Right renal cortex interstitium (tissue), 3 donors: Measurements from ENCODE around the gene GGTA1. TPM values are rescaled to one million over a fixed set of nuclear protein-coding genes. Genes with fewer than 3 reads are reported as not detected.
"Not testable (repeated sequence)": the region's sequence is repeated elsewhere in the genome, so short reads cannot be mapped to it uniquely, and the experiment has no call there.

Source experiments
- DNase-seq, 3 donors: peaks; one replicate each; pipeline ENCODE4 v3.0.0-alpha.2; 2013; ENCODE audit warnings: low read depth in 3 of 3, low spot score in 2 of 3
- polyA plus RNA-seq, 3 donors: library from polyadenylated mRNA; unstranded; fragments of 120-200 nt; gene quantifications; one replicate each; pipeline ENCODE4 v1.2.1, GENCODE V29; 2013; ENCODE audit not compliant: insufficient read length in 3 of 3

The GGTA1 gene
- 1 to 10 TPM; 6.2 to 6.7 (median 6.4) TPM for polyA plus RNA-seq

DNA sequence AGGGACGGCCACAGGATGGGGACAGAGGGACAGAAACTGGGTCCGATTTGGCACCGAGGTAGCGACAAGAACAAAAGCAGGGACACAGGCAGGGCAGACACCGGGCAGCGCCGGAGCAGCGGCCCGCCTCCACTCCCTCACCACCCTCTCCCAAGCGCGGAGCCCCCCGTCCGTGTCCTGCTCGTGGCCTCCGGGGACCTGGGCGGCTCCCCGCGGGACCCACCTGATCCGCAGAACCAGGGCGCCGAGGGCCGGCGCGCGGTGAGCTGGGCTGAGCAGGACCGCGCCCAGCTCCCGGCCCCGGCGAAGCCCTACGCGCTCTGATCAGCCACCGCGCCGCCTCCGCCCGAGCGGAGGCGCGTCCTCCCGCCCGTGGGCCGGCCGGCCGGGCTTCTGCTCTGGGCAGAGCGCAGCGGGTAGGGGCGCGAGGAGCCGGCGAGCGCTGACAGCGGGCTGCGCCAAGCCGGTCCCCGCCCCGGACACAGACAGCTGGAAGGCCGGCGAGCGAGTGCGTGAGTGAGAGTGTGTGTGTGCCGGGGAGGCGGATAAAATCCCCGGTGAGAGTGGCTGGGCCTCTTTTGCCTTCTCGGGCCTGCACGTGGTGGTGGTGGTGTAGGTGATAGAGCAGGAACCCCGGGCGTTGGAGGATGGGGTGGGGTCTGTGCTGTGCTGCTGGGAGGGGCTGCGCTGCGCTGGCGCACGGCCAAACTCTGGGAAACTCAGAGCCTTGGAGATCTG, at the start of gene GGTA1:
Gene GGTA1, minus strand, starts transcription at position 418 of the 738 bp plus-strand sequence. CDS start 31,922 bp downstream, outside the sequence.
- no peak for DNase-seq

GRCh38 chr9:121548666-121549065, 49.0 kb upstream of the GGTA1 start:
- DNase-seq = no peak

DNA sequence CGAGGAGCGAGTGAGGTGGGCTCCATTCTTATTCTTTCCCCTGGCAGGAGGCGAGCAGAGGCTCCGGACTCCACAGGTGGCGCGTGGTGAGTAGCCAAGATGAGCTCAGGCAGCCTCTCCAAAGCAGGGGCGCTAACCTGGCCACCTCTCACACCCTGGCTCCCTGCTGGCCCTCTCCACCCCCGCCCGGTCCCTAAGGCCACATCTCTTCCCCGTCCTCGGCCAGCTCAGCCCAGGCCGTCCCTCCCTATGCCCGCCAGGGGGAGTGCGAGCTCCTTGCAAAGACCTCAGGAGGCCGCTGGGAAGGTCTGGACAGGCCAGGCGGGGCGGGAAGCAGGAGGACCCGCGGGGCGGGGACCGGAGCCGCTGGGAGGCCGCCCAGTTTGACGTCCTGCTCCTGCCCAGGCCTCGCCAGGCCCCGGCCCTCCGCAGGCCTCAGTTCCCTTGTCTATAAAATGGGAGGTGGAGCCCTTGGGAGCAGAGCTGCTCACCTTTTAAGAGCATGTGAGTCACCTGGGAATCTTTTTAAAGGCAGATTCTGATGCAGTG, 46.3 kb upstream of the GGTA1 start:
- DNase-seq = peak in 2 of 3 donors; percentile 81 to 92

DNA sequence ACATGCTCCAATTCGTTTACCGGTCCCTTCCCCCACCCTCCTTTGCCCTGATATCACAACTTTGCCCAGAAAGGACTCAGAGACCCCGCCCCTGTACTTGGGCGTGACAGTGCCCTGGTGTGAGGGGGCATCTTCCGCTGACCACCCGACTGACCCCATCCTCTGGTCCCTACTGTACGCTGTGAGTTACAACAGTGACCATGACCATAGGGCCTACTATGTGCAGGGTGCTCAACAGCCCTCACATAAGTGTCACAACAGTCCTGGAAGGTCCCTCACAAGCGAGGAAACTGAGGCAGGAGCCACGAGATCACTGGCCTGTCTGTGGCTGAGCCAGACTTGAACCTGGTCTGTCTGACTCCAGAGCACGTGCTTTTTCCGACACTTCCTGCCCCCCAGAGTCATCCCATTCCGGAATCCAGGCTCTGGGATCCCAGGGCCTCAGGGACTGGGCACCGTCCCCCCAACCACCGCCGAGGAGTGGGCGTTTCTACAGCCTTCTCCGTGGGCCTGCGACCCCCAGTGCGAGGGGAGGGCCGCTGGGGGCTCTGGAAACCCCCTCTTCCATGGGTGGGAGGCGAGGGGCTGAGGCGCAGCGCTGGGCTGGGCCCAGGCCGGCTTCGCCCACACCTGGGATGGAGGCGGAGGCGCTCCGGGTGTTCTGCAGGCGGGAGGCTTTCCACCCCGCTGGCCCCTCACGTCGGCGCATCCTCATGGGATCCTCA, 45.7 kb upstream of the GGTA1 start:
- DNase-seq = no peak

DNA sequence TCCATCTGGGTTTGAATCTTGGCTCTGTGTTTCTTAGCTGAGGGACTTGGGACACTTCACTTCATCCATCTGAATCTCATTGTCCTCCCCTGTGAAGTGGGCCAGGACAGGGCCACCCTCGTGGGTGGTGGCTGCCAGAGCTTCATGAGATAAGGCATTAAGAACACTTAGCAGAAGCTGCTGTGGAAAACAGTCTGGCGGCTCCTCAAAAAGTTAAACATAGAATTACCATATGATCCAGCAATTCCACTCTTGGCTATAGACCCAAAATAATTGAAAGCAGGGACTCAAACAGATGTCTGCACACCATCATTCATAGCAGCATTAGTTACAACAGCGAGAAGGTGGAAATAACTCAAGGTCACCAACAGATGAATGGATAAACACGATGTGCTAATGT, 42.4 kb upstream of the GGTA1 start:
- DNase-seq = no peak

- DNase-seq = no peak
These were observed 41.6 kb upstream of the GGTA1 start for GRCh38 chr9:121541256-121541655.

- DNase-seq = no peak
These were observed 38.6 kb upstream of the GGTA1 start for GRCh38 chr9:121538221-121538620.

DNA sequence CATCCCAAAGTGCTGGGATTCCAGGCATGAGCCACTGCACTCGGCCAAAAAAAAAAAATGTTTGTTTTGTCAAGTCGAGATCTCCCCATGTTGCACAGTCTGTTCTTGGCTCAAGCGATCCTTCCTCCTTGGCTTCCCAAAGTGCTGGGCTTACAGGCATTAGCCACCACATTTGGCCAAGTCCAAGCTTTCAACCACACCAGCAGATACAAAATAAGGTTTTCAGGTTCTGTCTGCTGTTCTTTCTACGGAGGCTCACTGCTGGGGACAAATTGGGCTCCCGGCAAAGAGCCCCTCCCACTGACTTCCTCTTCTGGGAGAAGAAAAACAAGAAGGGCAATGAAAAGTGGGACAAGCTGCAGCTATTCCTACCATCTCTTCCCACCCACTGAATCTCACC, 37.6 kb upstream of the GGTA1 start:
- no peak for DNase-seq

DNA sequence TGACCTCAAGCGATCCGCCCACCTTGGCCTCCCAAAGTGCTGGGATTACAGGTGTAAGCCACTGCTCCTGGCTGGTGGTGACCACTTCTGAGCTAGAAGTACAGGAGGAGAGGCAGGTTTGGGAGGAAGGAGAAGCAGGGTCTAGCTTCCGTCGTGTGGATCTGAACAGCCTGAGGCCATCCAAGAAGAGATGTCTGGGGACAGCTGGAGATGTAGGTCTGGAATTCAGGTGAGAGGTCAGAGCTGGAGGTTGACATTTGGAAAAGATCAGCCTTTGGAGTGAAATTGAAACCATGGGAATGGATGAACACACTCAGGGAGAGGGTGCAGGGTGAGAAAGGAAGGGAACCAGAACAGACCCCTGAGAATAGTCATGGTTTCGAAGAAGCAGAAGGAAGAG, 33.2 kb upstream of the GGTA1 start:
- no peak for DNase-seq

- peak in 2 of 3 donors; percentile 54 to 56 for DNase-seq
These were observed 29.8 kb upstream of the GGTA1 start for GRCh38 chr9:121529237-121529987.

DNA sequence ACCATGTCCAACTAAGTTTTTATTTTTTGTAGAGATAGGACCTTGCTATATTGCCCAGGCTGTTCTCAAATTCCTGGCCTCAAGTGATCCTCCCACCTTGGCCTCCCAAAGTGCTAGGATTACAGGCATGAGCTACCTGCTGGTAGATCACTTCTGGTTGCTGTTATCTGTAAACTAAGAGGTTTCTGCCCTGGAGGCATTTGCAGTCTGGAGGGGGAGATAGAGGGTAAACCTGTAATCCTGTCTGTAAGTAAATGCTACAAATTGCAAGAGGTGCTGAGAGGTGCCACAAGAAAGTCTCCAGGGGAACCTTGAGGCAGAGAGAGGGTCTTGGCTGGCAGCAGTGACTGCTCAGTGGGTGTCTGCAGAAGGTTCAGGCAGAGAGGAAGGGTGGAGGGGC, 29.0 kb upstream of the GGTA1 start:
- no peak for DNase-seq

DNA sequence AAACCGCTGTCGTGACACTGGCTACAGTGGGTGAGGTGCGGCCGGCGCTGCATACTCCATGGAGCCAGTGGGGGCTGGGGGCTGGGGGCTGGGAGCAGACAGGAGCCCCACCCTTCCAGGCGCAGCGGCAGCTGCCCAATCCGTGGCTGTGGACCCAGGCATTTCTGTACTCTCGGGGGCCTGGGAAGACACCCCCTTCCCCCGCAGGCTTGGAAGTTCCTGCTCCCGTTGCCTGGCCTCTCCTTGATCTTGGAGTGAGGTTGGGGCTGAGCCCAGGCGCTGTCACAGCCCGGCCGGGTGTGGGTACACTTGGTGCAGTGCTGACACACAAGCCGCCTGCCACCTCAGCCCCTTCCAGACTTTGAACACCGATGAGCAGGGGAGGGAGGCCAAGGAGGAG, 27.7 kb upstream of the GGTA1 start:
- no peak for DNase-seq

GRCh38 chr9:121519688-121520087, 20.0 kb upstream of the GGTA1 start:
- DNase-seq = not testable (repeated sequence)

- no peak for DNase-seq
These were observed 19.0 kb upstream of the GGTA1 start for GRCh38 chr9:121518634-121519033.

DNA sequence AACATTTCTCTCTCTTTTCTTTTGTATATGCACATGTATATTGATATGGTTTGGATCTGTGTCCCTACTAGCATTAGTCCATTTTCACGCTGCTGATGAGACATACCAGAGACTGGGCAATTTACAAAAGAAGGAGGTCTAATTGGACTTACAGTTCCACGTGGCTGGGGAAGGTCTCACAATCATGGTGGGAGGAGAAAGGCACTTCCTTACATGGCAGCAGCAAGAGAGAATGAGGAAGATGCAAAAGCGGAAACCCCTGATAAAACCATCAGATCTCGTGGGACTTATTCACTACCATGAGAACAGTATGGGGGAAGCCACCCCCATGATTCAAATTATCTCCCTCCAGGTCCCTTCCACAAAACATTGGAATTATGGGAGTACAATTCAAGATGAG, 13.5 kb upstream of the GGTA1 start:
- DNase-seq = not testable (repeated sequence)

GRCh38 chr9:121510766-121511550, 11.3 kb upstream of the GGTA1 start:
- no peak for DNase-seq

- no peak for DNase-seq
These were observed 9.5 kb upstream of the GGTA1 start for GRCh38 chr9:121509180-121509579.

GRCh38 chr9:121508415-121508814, 8.8 kb upstream of the GGTA1 start:
- no peak for DNase-seq

GRCh38 chr9:121505903-121506735, 6.5 kb upstream of the GGTA1 start:
- DNase-seq = no peak
